ENCODE data around the gene RAB4A. TPM values are rescaled to one million over a fixed set of nuclear protein-coding genes. Genes with fewer than 3 reads are reported as not detected.

RAB4A gene
- total RNA-seq, 2 experiments from 2014 or later: 26.7 to 28.7 TPM

DNA sequence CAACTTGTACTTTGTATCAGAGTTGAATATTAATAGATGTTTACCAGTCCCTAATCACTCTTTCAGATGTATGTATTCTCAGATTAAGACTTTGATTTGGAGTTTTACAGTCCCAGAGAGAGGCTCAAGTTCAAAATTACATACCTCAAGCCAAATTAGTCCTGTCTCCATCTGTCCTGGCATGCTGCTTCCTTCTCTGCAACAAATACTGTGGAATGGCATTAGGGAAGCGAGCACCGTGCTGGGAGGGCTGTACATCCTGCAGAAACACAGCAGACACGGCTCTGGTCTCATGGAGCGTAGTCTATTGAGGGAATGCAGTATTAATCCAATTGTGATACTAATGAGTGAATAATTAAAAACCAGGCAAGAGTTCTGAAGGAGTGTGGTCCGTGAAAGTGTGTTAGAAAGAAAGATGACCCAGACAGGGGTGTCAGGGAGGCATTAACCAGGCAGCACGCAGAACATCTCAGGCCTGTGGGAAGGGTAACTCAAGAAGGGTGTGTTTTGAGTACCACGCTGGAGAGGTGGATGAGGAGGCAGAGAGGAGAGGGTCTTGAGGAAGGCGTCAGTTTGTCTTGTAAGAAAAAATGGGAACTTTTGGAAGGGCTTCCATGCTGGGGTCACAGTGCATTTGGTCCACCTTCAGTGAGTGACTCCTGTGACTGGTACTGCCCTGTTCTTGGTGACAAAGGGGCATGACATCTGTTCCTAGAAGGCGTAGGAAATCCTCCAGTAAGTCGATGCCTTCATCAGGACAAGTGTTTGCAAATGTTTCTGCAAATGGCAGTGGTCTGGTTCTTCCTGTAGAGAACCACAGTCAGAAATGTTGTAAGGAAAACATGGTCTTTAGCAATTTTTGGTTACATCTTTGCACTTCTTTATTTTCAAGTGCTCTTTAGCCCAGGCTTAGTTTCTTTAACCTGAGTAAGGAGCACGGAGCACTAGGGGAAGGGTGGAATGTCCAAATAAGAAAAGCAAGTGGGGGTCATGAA lies 1.6 kb downstream of the RAB4A start:
- POLR2A ChIA-PET: interaction anchor here (0.7 to 2.8 kb wide), 6 partner anchors 11 to 235 kb away, joined by 3 to 16 read pairs (median 4); partner anchors contain the start of gene CCSAP
- CTCF ChIA-PET: no interaction called here
- H3K9me3 ChIP-seq (ENCODE audit: control insufficient read depth in 1 of 2, insufficient read depth in 1 of 2, low read length in 2 of 2): peaks cover 0 to 8% of the 10 kb centered on the region in 2 experiments
- TF ChIP-seq, protein P1, sequence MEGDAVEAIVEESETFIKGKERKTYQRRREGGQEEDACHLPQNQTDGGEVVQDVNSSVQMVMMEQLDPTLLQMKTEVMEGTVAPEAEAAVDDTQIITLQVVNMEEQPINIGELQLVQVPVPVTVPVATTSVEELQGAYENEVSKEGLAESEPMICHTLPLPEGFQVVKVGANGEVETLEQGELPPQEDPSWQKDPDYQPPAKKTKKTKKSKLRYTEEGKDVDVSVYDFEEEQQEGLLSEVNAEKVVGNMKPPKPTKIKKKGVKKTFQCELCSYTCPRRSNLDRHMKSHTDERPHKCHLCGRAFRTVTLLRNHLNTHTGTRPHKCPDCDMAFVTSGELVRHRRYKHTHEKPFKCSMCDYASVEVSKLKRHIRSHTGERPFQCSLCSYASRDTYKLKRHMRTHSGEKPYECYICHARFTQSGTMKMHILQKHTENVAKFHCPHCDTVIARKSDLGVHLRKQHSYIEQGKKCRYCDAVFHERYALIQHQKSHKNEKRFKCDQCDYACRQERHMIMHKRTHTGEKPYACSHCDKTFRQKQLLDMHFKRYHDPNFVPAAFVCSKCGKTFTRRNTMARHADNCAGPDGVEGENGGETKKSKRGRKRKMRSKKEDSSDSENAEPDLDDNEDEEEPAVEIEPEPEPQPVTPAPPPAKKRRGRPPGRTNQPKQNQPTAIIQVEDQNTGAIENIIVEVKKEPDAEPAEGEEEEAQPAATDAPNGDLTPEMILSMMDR (IDR thresholded peaks at IDR 0.05): no peak
- no peaks in the 10 kb centered on the region for H3K36me3 ChIP-seq (ENCODE audit: insufficient read depth, low read length)
- Mint-ChIP-seq H3K4me3 (peak overlapping the region; percentile 99), H3K27me3 (no peaks in the 10 kb centered on the region), H3K27ac (peak overlapping the region; percentile 77), H3K9me3 (peaks cover 4% of the 10 kb centered on the region), H3K36me3 (ENCODE audit: low read depth) (peaks cover 7% of the 10 kb centered on the region), H3K4me1 (ENCODE audit: low read depth) (peaks cover 44% of the 10 kb centered on the region)
- no peak for ATAC-seq (ENCODE audit: poor library complexity)
- no peak overlapping the region for H3K27ac ChIP-seq (ENCODE audit: low read depth in 1 of 2, low read length in 2 of 2)
- peak overlapping the region; percentile 80 for H3K4me3 ChIP-seq (ENCODE audit: low read length)
- no peak for DNase-seq
- intact Hi-C loops (cut with DNase I, micrococcal nuclease): loop anchor here in 1 of 2 experiments (5.0 kb wide), 2 partner anchors 235 to 355 kb away; partner anchors contain the start of genes NUP133, TAF5L and URB2
- peaks cover 39% of the 10 kb centered on the region for H3K4me1 ChIP-seq (ENCODE audit: insufficient read depth, low read length)
- no peaks in the 10 kb centered on the region for H3K27me3 ChIP-seq (ENCODE audit: control insufficient read depth in 1 of 2, insufficient read depth in 2 of 2, low read length in 2 of 2)

DNA sequence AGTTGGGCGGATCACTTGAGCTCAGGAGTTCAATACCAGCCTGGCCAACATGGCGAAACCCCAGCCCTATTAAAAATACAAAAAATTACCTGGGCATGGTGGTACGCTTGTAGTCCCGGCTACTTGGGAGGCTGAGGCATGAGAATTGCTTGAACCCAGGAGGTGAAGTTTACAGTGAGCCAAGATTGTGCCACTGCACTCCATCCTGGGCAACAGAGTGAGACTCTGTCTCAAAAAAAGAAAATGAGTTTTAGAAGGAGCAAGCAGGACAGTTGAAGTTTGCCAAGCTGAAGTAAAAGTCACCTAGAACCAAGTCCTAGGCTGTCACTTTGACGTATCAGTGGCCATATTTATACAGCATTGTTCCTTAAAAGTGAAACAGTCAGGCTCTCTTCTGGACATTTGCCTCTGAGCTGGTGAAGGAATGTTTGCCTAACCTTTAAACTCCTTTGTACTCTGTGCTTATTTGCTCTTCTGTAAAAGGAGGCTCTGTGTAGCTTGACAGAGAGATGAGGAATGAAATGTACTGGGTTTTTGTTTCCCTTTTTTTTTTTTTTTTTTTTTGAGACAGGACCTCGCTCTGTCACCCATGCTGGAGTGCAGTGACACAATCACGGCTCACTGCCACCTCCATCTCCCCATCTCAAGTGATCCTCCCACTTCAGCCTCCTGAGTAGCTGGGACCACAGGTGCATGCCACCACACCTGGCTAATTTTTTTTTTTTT lies 2.8 kb downstream of the RAB4A start:
- Histone ChIP-seq H3K4me1 (ENCODE audit: insufficient read depth, low read length) (peaks cover 43% of the 10 kb centered on the region), H3K4me3 (ENCODE audit: low read length) (no peak overlapping the region), H3K9me3 (ENCODE audit: control insufficient read depth in 1 of 2, insufficient read depth in 1 of 2, low read length in 2 of 2) (peaks cover 0 to 6% of the 10 kb centered on the region in 2 experiments), H3K27ac (ENCODE audit: low read depth in 1 of 2, low read length in 2 of 2) (no peak overlapping the region), H3K27me3 (ENCODE audit: control insufficient read depth in 1 of 2, insufficient read depth in 2 of 2, low read length in 2 of 2) (no peaks in the 10 kb centered on the region), H3K36me3 (ENCODE audit: insufficient read depth, low read length) (peaks cover 3% of the 10 kb centered on the region)
- TF ChIP-seq, protein P1 (IDR thresholded peaks at IDR 0.05): no peak
- intact Hi-C loops (cut with DNase I, micrococcal nuclease): loop anchor here in 1 of 2 experiments (5.0 kb wide), 2 partner anchors 234 to 354 kb away; partner anchors contain the start of genes NUP133, TAF5L and URB2
- peaks cover 44% of the 10 kb centered on the region for H3K4me1 Mint-ChIP-seq (ENCODE audit: low read depth)
- POLR2A ChIA-PET: interaction anchor here (1.0 kb wide), 1 partner anchor 20 kb away, joined by 4 read pairs; no protein-coding TSS in a partner anchor
- CTCF ChIA-PET: interaction anchor here (0.7 kb wide), 1 partner anchor 392 kb away, joined by 4 read pairs; no protein-coding TSS in a partner anchor
- H3K27ac Mint-ChIP-seq: no peak overlapping the region
- ATAC-seq (ENCODE audit: poor library complexity) (no peak), DNase-seq (no peak)
- no peak overlapping the region for H3K4me3 Mint-ChIP-seq
- H3K36me3 Mint-ChIP-seq (ENCODE audit: low read depth): peaks cover 7% of the 10 kb centered on the region
- H3K9me3 Mint-ChIP-seq: no peaks in the 10 kb centered on the region
- H3K27me3 Mint-ChIP-seq: no peaks in the 10 kb centered on the region

DNA sequence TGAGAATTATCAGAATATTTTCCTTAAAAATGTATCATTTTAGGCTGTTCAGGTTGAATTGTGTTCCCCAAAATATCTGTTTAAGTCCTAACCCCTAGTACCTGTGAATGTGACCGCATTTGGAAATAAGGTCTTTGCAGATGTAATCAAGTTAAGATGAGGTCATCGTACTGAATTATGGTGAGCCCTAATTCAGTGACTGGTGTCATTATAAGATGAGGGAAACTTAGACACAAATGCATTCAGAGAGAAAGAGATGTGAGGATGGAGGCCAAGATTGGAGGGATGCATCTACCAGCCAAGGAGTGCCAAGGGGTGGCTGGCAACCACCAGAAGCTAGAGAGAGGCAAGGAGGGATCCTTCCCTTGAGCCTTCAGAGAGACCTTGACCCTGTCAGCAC lies 4.1 kb downstream of the RAB4A start:
- Histone ChIP-seq H3K27ac (ENCODE audit: low read depth in 1 of 2, low read length in 2 of 2) (no peak overlapping the region), H3K4me3 (ENCODE audit: low read length) (no peak overlapping the region), H3K4me1 (ENCODE audit: insufficient read depth, low read length) (peaks cover 43% of the 10 kb centered on the region), H3K27me3 (ENCODE audit: control insufficient read depth in 1 of 2, insufficient read depth in 2 of 2, low read length in 2 of 2) (no peaks in the 10 kb centered on the region), H3K9me3 (ENCODE audit: control insufficient read depth in 1 of 2, insufficient read depth in 1 of 2, low read length in 2 of 2) (peaks cover 0 to 6% of the 10 kb centered on the region in 2 experiments), H3K36me3 (ENCODE audit: insufficient read depth, low read length) (peaks cover 3% of the 10 kb centered on the region)
- Mint-ChIP-seq H3K27ac (no peak overlapping the region), H3K4me3 (no peak overlapping the region), H3K9me3 (no peaks in the 10 kb centered on the region), H3K36me3 (ENCODE audit: low read depth) (peaks cover 7% of the 10 kb centered on the region), H3K27me3 (no peaks in the 10 kb centered on the region), H3K4me1 (ENCODE audit: low read depth) (peaks cover 44% of the 10 kb centered on the region)
- no peak for DNase-seq
- ATAC-seq (ENCODE audit: poor library complexity): no peak
- intact Hi-C loops (cut with DNase I, micrococcal nuclease): no loop called here
- TF ChIP-seq, protein P1 (IDR thresholded peaks at IDR 0.05): no peak
- ChIA-PET CTCF (interaction anchor here (0.7 kb wide), 1 partner anchor 799 kb away, joined by 3 read pairs; no protein-coding TSS in a partner anchor), POLR2A (no interaction called here)
